ENCODE measurements around the gene RBCK1. TPM values are rescaled to one million over a fixed set of nuclear protein-coding genes. Genes with fewer than 3 reads are reported as not detected.
A peak's percentile ranks its signal among the peaks of the same experiment; 100 is the strongest.
"Not testable (repeated sequence)": the region's sequence is repeated elsewhere in the genome, so short reads cannot be mapped to it uniquely, and the experiment has no call there.

Gene RBCK1
- total RNA-seq, 1 experiment from 2014 or later: 155 TPM

DNA sequence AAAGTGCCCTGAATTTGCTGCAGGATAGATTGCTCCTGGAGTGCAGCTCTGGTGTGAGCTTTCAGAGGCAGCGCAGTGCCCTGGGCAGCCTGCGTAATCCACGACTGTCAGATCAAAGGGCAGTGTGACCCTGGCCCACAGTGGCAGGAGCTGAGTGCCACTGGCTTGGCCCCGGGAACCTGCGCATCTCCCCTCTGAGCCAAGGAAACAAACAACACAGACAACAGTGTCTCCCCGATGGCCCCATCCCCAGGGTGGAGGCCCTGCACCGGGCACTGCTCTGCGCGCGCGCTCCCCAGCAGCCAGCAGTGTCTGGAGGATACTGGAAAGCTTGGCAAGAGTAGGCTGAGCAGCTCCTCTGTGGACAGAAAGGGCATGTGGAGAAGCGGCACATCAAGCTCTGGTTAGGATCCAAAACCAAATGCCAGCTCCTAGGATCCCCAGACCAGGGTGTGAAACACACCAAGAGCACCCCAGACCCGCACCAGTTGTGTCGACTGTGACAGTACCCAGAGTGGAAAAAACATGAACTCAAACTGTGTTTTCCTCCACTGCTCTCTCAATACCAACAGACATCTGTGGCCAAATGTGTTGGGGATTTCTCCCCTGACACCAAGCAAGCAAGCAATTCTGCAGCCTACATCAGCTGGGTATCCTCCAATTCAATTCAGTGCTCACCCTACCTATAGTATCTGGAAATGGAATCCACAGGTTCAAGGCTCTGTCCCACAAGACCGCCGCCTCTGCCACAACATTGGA, 26.7 kb downstream of the RBCK1 start:
- no peak for DNase-seq (ENCODE audit: low read depth)

DNA sequence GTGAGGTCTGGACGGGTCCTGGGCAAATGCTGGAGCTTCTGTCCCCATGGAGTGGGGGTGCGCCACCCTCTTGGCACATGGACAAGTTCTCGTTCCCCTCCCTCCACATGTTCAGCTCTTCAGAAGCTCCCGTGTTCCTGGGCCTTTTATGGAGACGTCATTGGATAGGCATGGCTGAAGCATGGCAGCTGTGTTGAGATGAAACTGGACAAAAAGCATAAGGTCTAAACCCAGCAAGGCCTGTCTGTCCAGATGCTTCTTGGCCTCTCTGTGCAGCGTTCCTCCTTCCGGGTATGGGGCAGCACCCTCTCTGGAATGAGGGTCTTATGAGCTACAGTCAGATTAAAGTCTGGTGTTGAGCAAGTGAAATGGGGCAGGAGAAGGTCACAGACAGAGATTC, 27.5 kb downstream of the RBCK1 start:
- DNase-seq (ENCODE audit: low read depth): no peak

DNA sequence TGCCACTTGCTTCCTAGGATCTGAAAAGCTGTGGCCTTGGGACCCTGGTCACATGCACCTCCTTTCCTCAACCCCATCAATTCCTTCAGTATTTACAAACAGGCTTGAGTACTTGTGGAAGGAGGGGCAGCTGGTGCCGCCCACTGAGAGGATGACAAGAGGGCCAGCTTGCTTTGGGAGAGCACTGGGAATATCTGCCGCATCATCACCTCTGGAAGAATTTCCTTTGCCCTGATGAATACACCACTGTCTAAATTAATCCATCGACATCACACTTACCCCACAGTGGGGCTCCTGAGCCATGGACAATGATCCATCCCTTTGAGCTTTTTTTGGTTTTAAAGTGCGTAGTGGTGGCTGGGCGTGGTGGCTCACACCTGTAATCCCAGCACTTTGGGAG, 28.4 kb downstream of the RBCK1 start:
- no peak for DNase-seq (ENCODE audit: low read depth)

DNA sequence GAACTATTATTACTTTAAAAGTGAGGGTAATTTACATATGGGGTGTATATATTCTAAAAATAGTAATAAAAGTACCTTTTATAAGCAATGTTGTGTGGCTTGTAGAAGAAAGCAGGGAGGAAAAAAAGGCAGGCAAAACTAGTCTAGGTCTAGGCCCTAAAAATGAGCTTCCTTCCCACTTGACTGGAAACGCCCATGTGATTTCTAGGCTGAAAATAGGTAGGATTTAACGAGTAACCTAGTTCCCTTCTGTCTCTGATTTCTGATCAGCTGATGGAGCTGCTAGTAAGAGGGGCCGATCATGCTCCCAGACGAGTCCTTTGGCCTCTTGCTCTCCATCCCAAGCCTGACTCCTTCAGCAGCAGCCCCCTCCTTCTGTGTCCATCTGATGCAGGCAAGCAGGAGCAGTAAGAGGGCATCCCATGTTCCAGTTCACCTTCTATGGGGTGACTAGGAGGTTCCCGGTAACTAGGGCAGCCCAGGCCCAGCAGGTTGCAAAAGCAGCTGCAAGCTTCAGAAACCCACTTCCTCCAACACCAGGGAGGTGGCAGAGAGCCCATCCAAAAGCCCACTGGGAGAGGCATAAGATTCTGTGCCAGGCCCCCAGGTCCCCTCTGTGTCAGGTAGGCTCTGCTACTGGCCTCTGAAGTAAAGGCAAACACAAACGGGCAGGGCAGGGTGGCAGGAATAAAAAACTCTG, 29.8 kb downstream of the RBCK1 start:
- no peak for DNase-seq (ENCODE audit: low read depth)

DNA sequence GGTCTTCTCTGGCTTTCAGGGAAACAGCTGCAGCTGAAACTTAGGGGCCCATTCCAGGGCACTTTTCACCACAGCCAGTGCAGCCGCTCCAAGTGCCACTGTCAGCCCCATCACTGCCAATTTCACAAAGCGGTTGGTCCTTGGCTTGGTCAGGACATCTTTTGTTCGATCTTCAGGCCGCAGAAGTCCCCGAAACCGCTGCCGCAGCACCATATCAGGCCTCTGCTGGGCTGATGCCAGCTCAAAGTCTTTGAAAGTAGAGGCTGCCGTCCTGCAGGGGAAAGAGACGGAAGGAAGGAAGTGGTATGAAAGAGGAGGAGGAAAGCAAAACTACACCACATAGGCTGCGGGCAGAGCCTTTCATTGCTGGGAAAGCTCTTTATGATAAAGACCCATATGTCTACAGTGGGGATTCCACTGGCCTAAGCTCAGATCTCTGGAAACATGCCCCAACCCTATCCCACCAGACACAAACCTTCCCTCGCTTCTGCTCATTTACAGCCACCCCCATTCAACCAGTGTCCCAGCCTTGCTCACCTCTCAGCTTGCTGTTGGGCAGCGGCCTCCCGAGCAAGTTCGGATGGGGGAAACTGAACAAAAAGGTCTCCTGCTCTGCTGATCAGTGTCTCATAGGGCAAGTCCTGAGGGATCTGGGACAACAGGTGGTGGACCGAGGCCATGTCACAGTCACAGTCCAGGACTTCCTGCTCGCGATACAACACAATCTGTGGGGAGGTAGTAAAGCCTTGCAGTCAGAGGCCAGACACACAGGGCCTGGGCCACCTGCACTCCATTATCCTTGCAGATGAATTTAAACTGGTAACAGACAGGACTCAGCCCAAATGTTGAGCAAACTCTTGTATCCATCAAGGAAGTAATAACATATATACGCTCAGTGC, 30.7 kb downstream of the RBCK1 start:
- DNase-seq (ENCODE audit: low read depth): no peak

DNA sequence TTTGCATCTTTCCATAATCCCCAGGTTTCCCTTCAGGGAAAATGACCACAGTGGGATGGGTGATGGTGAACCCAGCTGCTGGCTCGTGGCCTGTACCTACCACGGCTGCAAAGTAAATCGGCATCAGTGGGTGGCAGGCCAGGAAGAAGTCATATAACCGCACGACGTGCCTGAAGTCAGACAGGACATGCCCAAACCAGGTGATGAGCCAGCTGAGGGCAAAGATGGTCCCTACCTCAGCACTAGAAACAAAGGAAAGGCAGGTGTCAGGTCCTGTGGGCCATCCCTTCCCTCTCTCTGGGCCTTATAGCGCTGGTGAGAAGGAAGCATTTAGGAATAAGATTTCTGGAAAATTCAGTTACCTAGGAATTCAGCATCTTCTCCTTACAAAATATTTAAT, 32.0 kb downstream of the RBCK1 start:
- no peak for DNase-seq (ENCODE audit: low read depth)

DNA sequence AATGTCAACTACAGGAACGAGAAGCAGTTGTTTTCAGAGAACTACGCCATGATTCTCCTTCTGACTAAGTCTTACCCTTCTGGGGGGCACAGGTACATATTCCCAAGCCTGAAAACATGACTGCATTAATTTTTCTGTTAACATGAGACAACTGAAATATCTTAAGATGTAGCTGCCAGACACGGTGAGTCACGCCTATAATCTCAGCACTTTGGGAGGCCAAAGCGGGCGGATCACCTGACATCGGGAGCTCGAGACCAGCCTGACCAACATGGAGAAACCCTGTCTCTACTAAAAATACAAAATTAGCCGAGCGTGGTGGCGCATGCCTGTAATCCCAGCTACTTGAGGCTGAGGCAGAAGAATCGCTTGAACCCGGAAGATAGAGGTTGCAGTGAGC, 32.5 kb downstream of the RBCK1 start:
- DNase-seq (ENCODE audit: low read depth): no peak

DNA sequence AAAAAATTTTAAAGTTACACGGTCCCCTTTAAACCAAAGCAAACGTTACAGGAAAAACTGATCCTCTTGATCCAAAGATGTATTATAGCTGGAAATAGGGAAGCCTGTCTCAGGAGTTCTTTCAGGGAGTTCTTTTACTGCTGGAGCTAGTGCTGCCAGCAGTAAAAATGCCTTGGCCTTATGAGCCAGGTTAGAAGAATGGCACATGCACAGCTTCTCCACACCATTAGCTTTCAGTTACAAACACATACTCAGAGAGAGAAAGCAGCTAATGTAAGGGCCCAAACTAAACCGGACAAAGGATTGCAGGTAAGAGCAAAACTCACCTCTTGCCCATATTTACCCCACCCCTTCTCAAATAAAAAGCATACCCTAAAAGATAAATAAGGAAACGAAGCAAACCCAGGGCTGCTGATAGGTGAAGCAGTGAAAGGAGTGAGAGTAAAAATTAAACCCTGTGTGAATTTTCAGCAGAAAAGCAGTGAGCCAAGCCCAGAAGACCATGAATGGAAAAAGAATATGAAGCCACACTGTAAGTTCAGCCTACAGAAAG, 35.2 kb downstream of the RBCK1 start:
- DNase-seq (ENCODE audit: low read depth): no peak

DNA sequence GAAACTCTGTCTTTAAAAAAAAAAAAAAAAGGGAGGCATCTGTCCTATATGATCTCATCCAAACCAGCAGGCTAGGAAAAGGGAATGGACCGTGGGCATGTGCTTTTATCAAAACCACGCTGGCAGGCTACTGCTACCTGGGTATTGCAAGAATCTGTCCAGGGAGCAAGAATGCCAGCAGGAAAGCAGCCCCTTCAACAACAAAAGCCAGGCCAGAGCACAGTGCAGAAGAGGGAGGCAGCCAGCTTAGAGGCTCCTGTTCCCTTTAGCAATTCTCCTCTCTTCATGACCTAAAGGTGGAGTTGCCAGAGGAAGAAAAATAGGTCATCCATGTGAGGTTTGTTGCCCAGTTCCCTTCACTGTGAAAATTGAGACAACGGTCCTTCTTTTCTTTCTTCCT, 36.0 kb downstream of the RBCK1 start:
- DNase-seq (ENCODE audit: low read depth): no peak

DNA sequence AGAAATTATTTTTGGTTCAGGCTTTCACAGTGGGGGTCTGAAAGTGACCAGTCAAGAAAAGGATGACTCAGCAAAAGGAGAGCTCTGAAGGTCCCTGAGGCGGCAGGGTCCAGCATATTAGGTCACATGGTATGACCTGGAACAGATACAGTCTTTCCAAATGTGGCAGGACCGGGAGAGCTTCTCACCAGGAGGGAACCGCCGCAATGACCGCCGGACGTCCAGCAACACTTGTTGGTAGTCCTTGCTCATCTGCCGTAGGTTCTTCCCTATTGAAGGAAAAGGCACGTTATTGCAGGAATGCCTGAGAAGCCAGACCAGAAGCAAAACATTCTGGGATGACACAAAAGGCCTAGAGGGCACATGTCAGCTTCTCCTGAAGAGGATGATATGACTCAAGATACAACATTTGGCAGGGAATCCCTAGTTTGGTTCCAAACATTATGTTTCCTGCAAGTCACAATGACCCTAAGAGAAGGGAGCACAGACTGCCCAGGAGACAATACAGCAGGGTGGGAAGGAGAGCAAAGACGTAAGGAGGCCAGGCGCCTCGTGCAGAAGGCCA, 36.8 kb downstream of the RBCK1 start:
- peak; percentile 98 for DNase-seq (ENCODE audit: low read depth)

DNA sequence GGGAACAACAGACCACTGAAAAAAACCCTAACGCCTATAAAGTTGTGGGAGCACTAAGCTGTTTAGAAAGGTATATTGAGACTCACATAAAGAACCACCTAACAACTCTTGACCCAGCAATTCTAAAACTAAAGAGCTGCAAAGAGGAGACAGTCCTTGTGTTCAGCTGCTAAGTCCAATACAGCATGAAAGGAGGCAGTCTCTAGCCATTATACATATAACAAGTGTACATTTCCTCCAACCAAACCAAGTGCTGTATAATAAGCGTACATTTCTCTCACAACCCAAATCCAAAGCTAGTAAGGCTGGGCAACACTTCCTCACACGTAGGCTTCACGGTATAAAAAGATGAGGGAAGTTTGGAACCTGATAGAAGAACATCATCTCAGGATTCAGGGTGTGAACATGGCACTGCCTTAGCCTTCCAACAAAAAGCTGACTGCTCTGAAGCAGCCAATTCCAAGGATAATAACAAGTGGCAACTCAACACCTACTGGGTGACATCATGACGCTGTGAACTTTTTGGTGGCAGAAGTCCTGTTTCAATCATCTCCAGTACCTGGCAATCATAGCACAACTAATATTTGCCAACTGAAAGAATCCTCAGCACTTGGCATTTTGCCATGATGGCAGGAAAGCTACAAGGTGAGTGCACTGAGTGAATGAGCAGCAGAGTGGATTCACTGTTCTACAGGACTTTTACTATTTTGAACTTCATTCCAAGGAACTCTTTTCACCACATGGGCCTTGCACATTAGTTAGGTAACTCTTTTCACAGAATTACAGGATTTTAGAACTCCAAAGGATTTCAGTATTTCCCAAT, 37.6 kb downstream of the RBCK1 start:
- peak; percentile 25 for DNase-seq (ENCODE audit: low read depth)

DNA sequence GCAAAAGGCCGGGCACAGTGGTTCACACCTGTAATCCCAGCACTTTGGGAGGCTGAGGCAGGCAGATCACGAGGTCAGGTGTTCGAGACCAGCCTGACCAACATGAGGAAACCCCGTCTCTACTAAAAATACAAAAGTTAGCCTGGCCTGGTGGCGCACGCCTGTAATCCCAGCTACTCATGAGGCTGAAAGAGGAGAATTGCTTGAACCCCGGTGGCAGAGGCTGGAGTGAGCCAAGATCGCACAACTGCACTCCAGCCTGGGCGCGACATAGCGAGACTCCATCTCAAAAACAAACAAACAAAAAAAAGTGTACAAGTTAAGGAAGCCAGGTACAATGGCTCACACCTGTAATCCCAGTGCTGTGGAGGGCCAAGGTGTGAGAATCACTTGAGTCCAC, 43.9 kb downstream of the RBCK1 start:
- DNase-seq (ENCODE audit: low read depth): not testable (repeated sequence)

DNA sequence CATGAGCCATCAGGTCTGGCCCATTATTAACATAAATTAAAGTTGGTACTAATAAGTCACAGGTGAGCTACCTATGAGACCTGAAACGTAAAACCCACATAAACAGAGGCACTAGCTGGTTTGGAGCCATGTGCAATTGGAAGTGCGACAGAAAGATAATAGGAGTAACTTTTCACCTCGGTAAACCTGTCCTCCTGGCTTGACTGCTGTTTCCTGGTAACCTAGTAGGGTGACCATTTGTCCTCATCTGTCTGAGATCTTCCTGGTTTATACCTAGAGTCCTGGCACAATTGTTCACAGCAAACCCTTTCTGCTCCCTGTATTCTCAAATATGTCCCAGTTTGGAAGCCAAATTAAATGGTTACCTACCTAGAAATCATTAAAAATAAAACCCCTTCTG, 46.9 kb downstream of the RBCK1 start:
- no peak for DNase-seq (ENCODE audit: low read depth)

DNA sequence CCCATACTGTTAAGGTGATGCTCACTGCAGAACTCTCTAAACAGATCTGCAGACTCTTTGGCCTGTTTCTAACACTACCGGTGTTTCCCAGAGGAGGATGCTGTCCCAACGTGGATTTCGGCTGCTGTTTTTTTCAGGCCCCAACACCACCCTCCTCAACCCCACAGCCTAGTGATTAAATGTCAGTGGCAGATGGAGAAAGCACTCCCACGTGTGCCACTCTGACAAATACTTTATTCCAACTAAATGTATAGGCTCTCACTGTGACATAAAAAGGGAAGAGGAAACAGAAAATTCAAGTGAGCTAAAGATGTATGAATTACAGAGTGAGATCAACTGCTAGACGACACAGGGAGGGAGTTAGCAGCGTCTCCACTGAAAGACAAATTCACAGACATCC, 50.7 kb downstream of the RBCK1 start:
- DNase-seq (ENCODE audit: low read depth): no peak

DNA sequence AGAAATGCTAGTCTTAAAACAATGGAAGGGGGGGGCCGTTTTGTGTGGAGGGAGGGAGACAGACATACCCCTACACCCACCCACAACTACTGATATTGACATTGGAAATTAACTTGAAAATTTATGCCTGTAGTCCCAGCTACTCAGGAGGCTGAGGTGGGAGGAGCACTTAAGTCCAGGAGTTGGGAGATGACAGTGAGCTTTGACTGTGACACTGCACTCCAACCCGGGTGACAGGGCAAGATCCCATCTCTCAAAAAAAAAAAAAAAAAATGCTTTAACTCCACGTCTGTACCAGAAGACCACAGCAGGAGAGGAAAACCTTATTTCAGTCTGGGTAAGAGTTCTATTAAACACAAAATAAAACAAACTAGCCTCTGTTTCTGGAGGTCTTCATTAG, 52.1 kb downstream of the RBCK1 start:
- no peak for DNase-seq (ENCODE audit: low read depth)

DNA sequence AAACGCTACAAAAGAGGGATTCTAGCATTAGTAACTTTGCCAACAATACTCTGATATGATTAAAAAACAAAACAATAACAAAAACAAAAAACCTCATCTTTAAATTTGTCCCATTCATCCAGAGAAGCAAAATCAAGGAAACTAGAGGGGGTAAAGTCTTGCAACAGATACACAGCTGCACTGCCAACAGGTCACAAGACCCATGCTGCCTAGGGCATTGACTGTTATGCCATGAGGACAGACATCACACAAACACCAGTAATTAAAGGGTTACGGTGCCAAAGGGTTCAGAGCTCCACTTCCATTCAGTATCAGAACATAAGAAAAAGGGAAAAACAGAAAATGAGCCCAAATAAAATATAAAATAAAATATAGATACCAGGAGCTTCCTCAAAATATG, 52.6 kb downstream of the RBCK1 start:
- peak; percentile 37 for DNase-seq (ENCODE audit: low read depth)

DNA sequence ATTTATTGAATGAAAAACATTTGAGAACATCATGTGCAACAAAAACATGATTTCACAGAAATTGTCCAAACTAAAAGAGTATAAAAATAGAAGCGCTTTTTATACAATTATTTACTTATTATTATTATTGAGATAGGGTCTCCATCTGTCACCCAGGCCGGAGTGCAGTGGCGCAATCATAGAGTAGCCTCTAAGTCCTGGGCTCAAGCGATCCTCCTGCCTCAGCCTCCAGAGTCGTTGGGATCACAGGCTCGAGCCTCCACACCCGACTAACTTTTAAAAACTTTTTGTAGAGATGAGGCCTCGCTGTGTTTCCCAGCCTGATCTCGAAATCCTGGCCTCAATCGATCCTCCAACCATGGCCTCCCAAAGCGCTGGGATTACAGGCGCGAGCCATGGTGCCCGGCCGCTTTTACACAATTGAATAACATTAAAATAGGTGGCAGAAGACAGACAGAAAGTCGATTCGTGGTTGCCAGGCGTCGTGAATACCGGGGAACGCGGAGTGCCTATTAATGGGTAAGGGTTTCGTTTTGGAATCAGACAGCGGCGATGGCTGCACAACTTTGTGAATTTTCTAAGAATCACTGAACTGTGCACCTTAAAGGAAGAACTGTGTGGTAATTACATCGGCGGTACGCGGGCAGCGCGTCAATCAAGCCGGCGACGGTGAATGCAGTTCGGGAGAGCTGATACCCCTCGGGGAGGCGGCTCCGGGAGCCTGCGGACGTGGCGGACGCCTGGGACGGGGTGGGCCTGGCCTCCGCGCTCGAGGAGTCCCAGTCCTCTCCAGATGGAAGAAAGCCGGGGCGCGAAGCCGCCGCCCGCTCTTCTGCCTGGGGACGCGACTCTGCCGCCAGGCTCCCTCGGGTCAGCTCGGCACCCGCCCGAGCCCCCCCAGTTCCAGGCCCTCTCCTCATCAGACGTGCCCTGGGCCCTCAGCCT, 53.4 kb downstream of the RBCK1 start:
- peak; percentile 77 for DNase-seq (ENCODE audit: low read depth)

DNA sequence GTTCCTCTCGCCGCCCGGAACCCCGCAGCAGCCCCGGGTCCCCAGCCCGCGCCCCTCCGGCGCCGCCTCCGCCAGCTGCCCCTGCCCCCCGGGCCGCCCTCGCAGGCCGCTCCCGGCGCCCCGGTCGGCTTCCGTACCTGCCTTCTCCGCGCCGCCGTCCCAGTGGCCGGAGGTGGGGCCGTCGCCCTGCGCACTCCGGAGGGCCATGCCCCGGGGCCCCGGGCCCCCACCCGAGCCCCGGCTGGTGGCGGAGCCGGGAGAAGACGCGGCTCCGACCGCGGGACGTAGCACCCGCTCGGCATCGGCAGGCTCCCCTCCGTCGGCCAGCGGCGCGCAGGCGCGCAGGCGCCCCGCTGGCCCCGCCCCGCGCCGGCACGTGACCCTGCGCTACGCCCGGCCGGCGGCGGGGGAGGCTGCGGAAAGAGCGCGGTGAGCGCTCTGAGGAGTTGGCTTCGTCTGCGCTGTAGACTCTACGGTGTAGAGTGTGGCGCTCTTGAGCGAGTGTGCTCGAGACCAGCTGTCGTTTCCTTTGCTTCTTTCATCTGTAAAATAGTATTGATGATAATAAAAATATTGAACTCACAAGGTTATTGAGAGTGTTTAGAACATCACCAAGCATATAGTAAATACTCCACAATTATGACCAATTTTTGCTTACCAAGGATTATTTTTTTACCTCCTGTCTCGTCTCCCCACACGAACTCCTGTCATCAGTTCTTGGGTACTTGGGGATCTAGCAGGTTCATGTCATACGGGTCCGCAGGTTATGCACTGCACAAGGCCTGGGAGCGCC, 54.3 kb downstream of the RBCK1 start, which contains the start of gene TBC1D20:
Gene TBC1D20, minus strand, starts transcription at position 335 of the 793 bp plus-strand sequence. Its CDS starts 128 bp downstream, at position 207.
- peak; percentile 90 for DNase-seq (ENCODE audit: low read depth)

DNA sequence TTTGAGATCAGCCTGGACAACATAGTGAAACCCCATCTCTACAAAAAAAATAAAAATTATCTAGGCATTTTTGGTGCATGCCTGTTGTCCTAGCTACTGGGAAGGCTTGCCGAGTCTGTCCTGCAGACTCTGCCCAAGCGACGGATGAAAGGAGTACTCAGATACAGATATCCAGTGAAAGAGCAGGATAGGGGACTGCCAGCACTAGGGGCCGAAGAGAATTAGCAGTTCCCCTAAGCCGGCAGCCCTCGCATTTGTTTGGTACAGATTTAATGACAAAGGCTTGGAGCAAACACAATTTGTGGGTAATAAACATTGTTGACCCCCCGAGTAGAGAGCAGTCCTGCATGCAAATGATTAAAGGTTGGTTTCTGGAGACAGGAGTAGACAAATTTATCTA, 59.7 kb downstream of the RBCK1 start:
- DNase-seq (ENCODE audit: low read depth): no peak
